Gastroesophageal sphincter (tissue), 4 donors: ENCODE results near the gene GGA3. TPM values are rescaled to one million over a fixed set of nuclear protein-coding genes. Genes with fewer than 3 reads are reported as not detected.

Source experiments
- ATAC-seq: fragments of 150-250 bp; one replicate; pipeline ENCODE4 v1.9.1; 2016; ENCODE audit warnings: mild to moderate bottlenecking, moderate library complexity
- H3K27ac ChIP-seq, 4 donors: fragments of 200-600 bp; sonication (generic) in 3 of 4; 1 replicate in 3 of 4; 2 replicates in 1 of 4; pipeline ENCODE4 v1.5.1; 2016 to 2019
- H3K27me3 ChIP-seq: fragments of 200-600 bp; sonication (generic); one replicate; pipeline ENCODE4 v1.5.1; 2019
- H3K36me3 ChIP-seq, 2 donors: fragments of 200-600 bp; sonication (generic); one replicate each; pipeline ENCODE4 v1.5.1; 2019; ENCODE audit warnings: control low read depth in 1 of 2
- H3K4me1 ChIP-seq, 3 donors: fragments of 200-600 bp; sonication (generic); 1 replicate in 2 of 3; 2 replicates in 1 of 3; pipeline ENCODE4 v1.5.1; 2016 to 2019; ENCODE audit warnings: control low read depth in 2 of 3
- H3K4me3 ChIP-seq, 2 donors: fragments of 200-600 bp; sonication (generic); one replicate each; pipeline ENCODE4 v1.5.1; 2019; ENCODE audit warnings: mild to moderate bottlenecking in 1 of 2, moderate library complexity in 1 of 2
- H3K9me3 ChIP-seq, 3 donors: fragments of 200-600 bp; sonication (generic); one replicate each; pipeline ENCODE4 v1.5.1; 2017 to 2019; ENCODE audit warnings: control low read depth in 2 of 3
- CTCF ChIP-seq, 4 experiments: fragments of 200-600 bp in 2 of 4; fragments of 450-650 bp in 2 of 4; sonication (generic) in 1 of 4; IDR thresholded peaks; one replicate each; pipeline ENCODE4 v1.5.1; 2017 to 2019; ENCODE audit warnings: antibody characterized with exemption in 4 of 4, mild to moderate bottlenecking in 2 of 4, moderate library complexity in 2 of 4
- EP300 ChIP-seq: sonication (generic); formaldehyde crosslinking; IDR thresholded peaks from one replicate; pipeline ENCODE4 v1.6.1; 2017; ENCODE audit warnings: antibody characterized with exemption, mild to moderate bottlenecking
- POLR2A ChIP-seq, 2 donors: fragments of 450-650 bp; IDR thresholded peaks; one replicate each; pipeline ENCODE4 v1.6.1; 2017; ENCODE audit warnings: antibody characterized with exemption in 2 of 2, mild to moderate bottlenecking in 2 of 2, moderate library complexity in 1 of 2
- POLR2AphosphoS5 ChIP-seq: sonication (generic); formaldehyde crosslinking; IDR thresholded peaks from one replicate; pipeline ENCODE4 v1.6.1; 2017; ENCODE audit warnings: antibody characterized with exemption
- WGBS, 2 donors: methylation state at CpG; one replicate each; pipeline ENCODE4 v1.1.5; 2018; ENCODE audit warnings: low coverage in 1 of 2; 5-methylcytosine and 5-hydroxymethylcytosine counted together
- total RNA-seq, 4 donors: library from RNA; depleted of rRNA; stranded (reverse); fragments of >200 nt; gene quantifications; one replicate each; pipeline ENCODE4 v1.1.0, GENCODE V29; 2016

GGA3 gene
- total RNA-seq, 4 donors from 2014 or later: 19.5 to 27.8 (median 24.5) TPM

GRCh38 chr17:75244133-75244866 is 17.1 kb downstream of the GGA3 start:
- WGBS, 2 donors: 76 to 83% methylated on average over 5 to 8 of the region's 22 CpGs
- no peak overlapping the region for H3K4me3 ChIP-seq
- peaks cover 0 to 75% of the 10 kb centered on the region in 2 donors for H3K36me3 ChIP-seq
- no peak overlapping the region for H3K27ac ChIP-seq
- TF ChIP-seq CTCF (IDR thresholded peaks at IDR 0.05) (no peak), EP300 (no peak), POLR2AphosphoS5 (no peak), POLR2A (IDR thresholded peaks at IDR 0.05) (no peak)
- no peak for ATAC-seq
- peaks cover 0 to 19% (median 0%) of the 10 kb centered on the region in 3 donors for H3K4me1 ChIP-seq
- H3K9me3 ChIP-seq: no peaks in the 10 kb centered on the region
- no peaks in the 10 kb centered on the region for H3K27me3 ChIP-seq

GRCh38 chr17:75242461-75243042 is 18.9 kb downstream of the GGA3 start:
- 82% methylated on average over 3 of the region's 17 CpGs; no CpG with 5 or more reads in 1 of the 2 donors for WGBS, 2 donors
- TF ChIP-seq CTCF (IDR thresholded peaks at IDR 0.05) (no peak), EP300 (no peak), POLR2AphosphoS5 (no peak), POLR2A (IDR thresholded peaks at IDR 0.05) (no peak)
- no peak for ATAC-seq
- Histone ChIP-seq H3K27ac (peak overlapping the region in 2 of 4 donors; percentile 6 to 50), H3K4me1 (peaks cover 0 to 15% (median 0%) of the 10 kb centered on the region in 3 donors), H3K36me3 (peaks cover 0 to 92% of the 10 kb centered on the region in 2 donors), H3K4me3 (no peak overlapping the region), H3K9me3 (no peaks in the 10 kb centered on the region), H3K27me3 (no peaks in the 10 kb centered on the region)

GRCh38 chr17:75241996-75242460 is 19.4 kb downstream of the GGA3 start:
- peaks cover 0 to 97% of the 10 kb centered on the region in 2 donors for H3K36me3 ChIP-seq
- no peak for TF ChIP-seq CTCF (IDR thresholded peaks at IDR 0.05)
- TF ChIP-seq POLR2A (IDR thresholded peaks at IDR 0.05): no peak
- no peak for TF ChIP-seq POLR2AphosphoS5
- no peak for TF ChIP-seq EP300
- H3K27me3 ChIP-seq: no peaks in the 10 kb centered on the region
- H3K9me3 ChIP-seq: no peaks in the 10 kb centered on the region
- H3K4me1 ChIP-seq: peaks cover 0 to 15% (median 0%) of the 10 kb centered on the region in 3 donors
- peak overlapping the region in 2 of 4 donors; percentile 46 to 50 for H3K27ac ChIP-seq
- peak; percentile 49 for ATAC-seq
- no peak overlapping the region for H3K4me3 ChIP-seq
- WGBS, 2 donors: 44 to 57% methylated on average over 1 to 7 of the region's 15 CpGs

GRCh38 chr17:75241502-75241901 is 19.9 kb downstream of the GGA3 start:
- 40 to 87% methylated on average over 1 to 8 of the region's 9 CpGs for WGBS, 2 donors
- Histone ChIP-seq H3K27me3 (no peaks in the 10 kb centered on the region), H3K27ac (peak overlapping the region in 2 of 4 donors; percentile 50 to 64), H3K36me3 (peaks cover 0 to 100% of the 10 kb centered on the region in 2 donors), H3K4me3 (no peak overlapping the region), H3K4me1 (peaks cover 0 to 15% (median 0%) of the 10 kb centered on the region in 3 donors), H3K9me3 (no peaks in the 10 kb centered on the region)
- no peak for TF ChIP-seq POLR2AphosphoS5
- TF ChIP-seq CTCF (IDR thresholded peaks at IDR 0.05): no peak
- no peak for TF ChIP-seq POLR2A (IDR thresholded peaks at IDR 0.05)
- no peak for TF ChIP-seq EP300
- ATAC-seq: no peak
